H9 (cell line): ENCODE data around the gene SLC46A2. TPM values are rescaled to one million over a fixed set of nuclear protein-coding genes. Genes with fewer than 3 reads are reported as not detected.

ENCODE experiments used
- DNase-seq: peaks from one replicate; pipeline ENCODE4 v3.0.0-alpha.2; 2017
- H2AFZ ChIP-seq: one replicate; pipeline ENCODE4 v1.6.1; 2013; ENCODE audit warnings: mild to moderate bottlenecking, low read length, control low read depth, moderate library complexity
- H2AK5ac ChIP-seq: 2 replicates; pipeline ENCODE4 v1.6.1; 2013; ENCODE audit warnings: low read length, control low read depth, mixed read lengths; ENCODE audit not compliant: insufficient read length
- H2BK120ac ChIP-seq: one replicate; pipeline ENCODE4 v1.6.1; 2013; ENCODE audit warnings: low read depth, mild to moderate bottlenecking, low read length, control low read depth, inconsistent platforms; ENCODE audit not compliant: poor library complexity, severe bottlenecking
- H2BK12ac ChIP-seq: 2 replicates; pipeline ENCODE4 v1.6.1; 2013; ENCODE audit warnings: low read length, control low read depth, mixed read lengths, low read depth; ENCODE audit not compliant: insufficient read length
- H2BK15ac ChIP-seq: 2 replicates; pipeline ENCODE4 v1.6.1; 2013; ENCODE audit warnings: low read depth, low read length, control low read depth
- H2BK20ac ChIP-seq: one replicate; pipeline ENCODE4 v1.6.1; 2013; ENCODE audit warnings: low read depth, mild to moderate bottlenecking, low read length, control low read depth, inconsistent platforms; ENCODE audit not compliant: poor library complexity, severe bottlenecking
- H2BK5ac ChIP-seq: 2 replicates; pipeline ENCODE4 v1.6.1; 2013; ENCODE audit warnings: low read length, control low read depth, mixed read lengths; ENCODE audit not compliant: insufficient read length
- H3K14ac ChIP-seq: 2 replicates; pipeline ENCODE4 v1.6.1; 2013; ENCODE audit warnings: low read length, control low read depth; ENCODE audit not compliant: insufficient read depth
- H3K18ac ChIP-seq: 2 replicates; pipeline ENCODE4 v1.6.1; 2013; ENCODE audit warnings: low read depth, mild to moderate bottlenecking, mixed read lengths, low read length, control low read depth; ENCODE audit not compliant: insufficient read length
- H3K23ac ChIP-seq: 2 replicates; pipeline ENCODE4 v1.6.1; 2013; ENCODE audit warnings: low read length, control low read depth, mixed read lengths, low read depth; ENCODE audit not compliant: insufficient read length
- H3K23me2 ChIP-seq: 2 replicates; pipeline ENCODE4 v1.6.1; 2013; ENCODE audit warnings: low read depth, mild to moderate bottlenecking, mixed read lengths, low read length, control low read depth; ENCODE audit not compliant: insufficient read length, poor library complexity, severe bottlenecking
- H3K27ac ChIP-seq: 2 replicates; pipeline ENCODE4 v1.5.1; 2013; ENCODE audit warnings: low read length, control low read depth, mixed read lengths, low read depth; ENCODE audit not compliant: insufficient read length
- H3K27me3 ChIP-seq: 2 replicates; pipeline ENCODE4 v1.6.1; 2013; ENCODE audit warnings: low read length, control low read depth, inconsistent platforms; ENCODE audit not compliant: insufficient read depth
- H3K4ac ChIP-seq: 2 replicates; pipeline ENCODE4 v1.6.1; 2013; ENCODE audit warnings: low read depth, mild to moderate bottlenecking, control low read depth, inconsistent platforms, low read length, moderate library complexity
- H3K4me1 ChIP-seq: 2 replicates; pipeline ENCODE4 v1.6.1; 2013; ENCODE audit warnings: low read length, control low read depth, inconsistent platforms; ENCODE audit not compliant: insufficient read depth
- H3K4me2 ChIP-seq: 2 replicates; pipeline ENCODE4 v1.6.1; 2013; ENCODE audit warnings: low read length, control low read depth, mixed read lengths; ENCODE audit not compliant: insufficient read length, insufficient read depth
- H3K56ac ChIP-seq: 2 replicates; pipeline ENCODE4 v1.6.1; 2013; ENCODE audit warnings: low read depth, mild to moderate bottlenecking, mixed read lengths, low read length, control low read depth; ENCODE audit not compliant: insufficient read length
- H3K79me1 ChIP-seq: 2 replicates; pipeline ENCODE4 v1.6.1; 2013; ENCODE audit warnings: low read depth, mild to moderate bottlenecking, moderate library complexity, low read length, control low read depth, inconsistent platforms; ENCODE audit not compliant: insufficient read depth, poor library complexity, severe bottlenecking
- H3K79me2 ChIP-seq: 2 replicates; pipeline ENCODE4 v1.6.1; 2013; ENCODE audit warnings: low read length, control low read depth, inconsistent platforms; ENCODE audit not compliant: insufficient read depth
- H3K9ac ChIP-seq: 2 replicates; pipeline ENCODE4 v1.6.1; 2013; ENCODE audit warnings: low read length, control low read depth, mixed read lengths; ENCODE audit not compliant: insufficient read length; ENCODE audit errors: extremely low read depth
- H3K9me3 ChIP-seq: one replicate; pipeline ENCODE4 v1.6.1; 2013; ENCODE audit warnings: low read depth, low read length, inconsistent platforms; ENCODE audit not compliant: control insufficient read depth
- H3T11ph ChIP-seq: one replicate; pipeline ENCODE4 v1.6.1; 2013; ENCODE audit warnings: mild to moderate bottlenecking, low read length, control low read depth, inconsistent platforms
- H4K20me1 ChIP-seq: one replicate; pipeline ENCODE4 v1.6.1; 2013; ENCODE audit not compliant: control insufficient read depth, insufficient read length, insufficient read depth
- H4K5ac ChIP-seq: 2 replicates; pipeline ENCODE4 v1.6.1; 2013; ENCODE audit warnings: low read depth, mild to moderate bottlenecking, mixed read lengths, low read length, control low read depth; ENCODE audit not compliant: insufficient read length
- H4K8ac ChIP-seq: replicated peaks from 2 replicates; pipeline ENCODE4 v1.6.1; 2013; ENCODE audit warnings: low read length, control low read depth, mixed read lengths, low read depth; ENCODE audit not compliant: insufficient read length
- H4K91ac ChIP-seq: 2 replicates; pipeline ENCODE4 v1.6.1; 2013; ENCODE audit warnings: low read depth, mild to moderate bottlenecking, moderate library complexity, mixed read lengths, low read length, control low read depth; ENCODE audit not compliant: insufficient read length
- H3K27ac Mint-ChIP-seq, 3 experiments: 2 replicates in 2 of 3; 3 replicates in 1 of 3; pipeline ENCODE4 v1.8.0; 2020 to 2021; ENCODE audit warnings: mixed read lengths in 3 of 3, mild to moderate bottlenecking in 1 of 3, moderate library complexity in 1 of 3
- H3K27me3 Mint-ChIP-seq: 2 replicates; pipeline ENCODE4 v1.8.0; 2021; ENCODE audit warnings: low read depth, mild to moderate bottlenecking, moderate library complexity, mixed read lengths
- H3K36me3 Mint-ChIP-seq, 3 experiments: 2 replicates in 2 of 3; 3 replicates in 1 of 3; pipeline ENCODE4 v1.8.0; 2020 to 2021; ENCODE audit warnings: low read depth in 3 of 3, mixed read lengths in 3 of 3; ENCODE audit not compliant: insufficient read depth in 1 of 3
- H3K4me1 Mint-ChIP-seq, 2 experiments: 2 replicates each; pipeline ENCODE4 v1.8.0; 2020; ENCODE audit warnings: mixed read lengths in 2 of 2
- H3K4me3 Mint-ChIP-seq, 2 experiments: 2 replicates in 1 of 2; 3 replicates in 1 of 2; pipeline ENCODE4 v1.8.0; 2020 to 2021; ENCODE audit warnings: mild to moderate bottlenecking in 2 of 2, mixed read lengths in 2 of 2, moderate library complexity in 1 of 2
- H3K9me3 Mint-ChIP-seq, 2 experiments: 2 replicates in 1 of 2; 3 replicates in 1 of 2; pipeline ENCODE4 v1.8.0; 2020; ENCODE audit warnings: mild to moderate bottlenecking in 2 of 2, mixed read lengths in 2 of 2, moderate library complexity in 1 of 2
- WGBS: extraction: QIAGEN DNeasy Blood & Tissue Kit; methylation state at CpG from one replicate; pipeline ENCODE4 v1.1.7; 2013; ENCODE audit warnings: missing lambda C conversion rate, low lambda C conversion rate, mixed read lengths; ENCODE audit not compliant: insufficient read length; ENCODE audit errors: extremely low coverage; 5-methylcytosine and 5-hydroxymethylcytosine counted together
- total RNA-seq: library from RNA; stranded (reverse); gene quantifications from 2 replicates; pipeline ENCODE4 v1.2.1, GENCODE V29; 2021
- TF ChIP-seq, protein P1 (sequence below): fragments of 200-600 bp; sonication (generic); conservative IDR thresholded peaks from 3 replicates; pipeline ENCODE4 v1.8.0; 2021; ENCODE audit warnings: antibody characterized with exemption, mild to moderate bottlenecking

Gene SLC46A2
- total RNA-seq, 1 experiment from 2014 or later: not detected

DNA sequence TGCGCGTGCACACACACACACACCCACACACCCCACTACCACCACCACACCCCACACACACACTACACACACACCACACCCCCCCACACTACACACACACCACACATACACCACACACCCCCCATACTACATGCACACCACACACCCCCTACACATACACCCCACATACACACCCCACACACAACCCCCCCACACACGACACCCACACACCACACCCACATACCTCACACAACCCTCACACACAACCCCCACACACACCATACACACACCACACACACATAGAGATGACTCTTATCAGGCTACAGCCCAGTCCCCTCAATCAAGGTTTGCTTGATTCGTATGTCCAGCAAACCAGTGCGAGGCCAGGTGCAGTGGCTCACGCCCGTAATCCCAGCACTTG is 25.7 kb downstream of the SLC46A2 start:
- Histone ChIP-seq H2AFZ (no peak overlapping the region), H4K5ac (no peak overlapping the region), H3K79me2 (no peaks in the 10 kb centered on the region), H3K14ac (no peak overlapping the region; the same call in 1 of the 2 replicates), H3K23me2 (no peaks in the 10 kb centered on the region), H3K4ac (no peak overlapping the region), H2BK12ac (no peak overlapping the region), H3K18ac (no peak overlapping the region), H3K79me1 (no peaks in the 10 kb centered on the region), H3K4me1 (0 out of 2 replicates have a peak, but pooled peaks cover 2% of the 10 kb centered on the region), H2BK5ac (no peak overlapping the region), H3K9ac (no peak overlapping the region), H4K20me1 (no peaks in the 10 kb centered on the region), H4K91ac (no peak overlapping the region), H2BK15ac (no peak overlapping the region), H3K27me3 (no peaks in the 10 kb centered on the region), H3K4me2 (no peak overlapping the region), H3K9me3 (no peaks in the 10 kb centered on the region), H2BK20ac (no peak overlapping the region), H2AK5ac (no peak overlapping the region), H3K27ac (no peak overlapping the region), H3K56ac (no peak overlapping the region), H4K8ac (no peak overlapping the region), H2BK120ac (no peak overlapping the region), H3T11ph (no peak overlapping the region), H3K23ac (no peak overlapping the region)
- H3K27me3 Mint-ChIP-seq: no peaks in the 10 kb centered on the region
- no peak overlapping the region for H3K27ac Mint-ChIP-seq
- no peak for DNase-seq
- H3K9me3 Mint-ChIP-seq: peaks cover 0 to 5% of the 10 kb centered on the region in 2 experiments; a peak in 3 of 5 replicates
- H3K36me3 Mint-ChIP-seq: peaks cover 8 to 28% (median 13%) of the 10 kb centered on the region in 3 experiments
- TF ChIP-seq, protein P1, sequence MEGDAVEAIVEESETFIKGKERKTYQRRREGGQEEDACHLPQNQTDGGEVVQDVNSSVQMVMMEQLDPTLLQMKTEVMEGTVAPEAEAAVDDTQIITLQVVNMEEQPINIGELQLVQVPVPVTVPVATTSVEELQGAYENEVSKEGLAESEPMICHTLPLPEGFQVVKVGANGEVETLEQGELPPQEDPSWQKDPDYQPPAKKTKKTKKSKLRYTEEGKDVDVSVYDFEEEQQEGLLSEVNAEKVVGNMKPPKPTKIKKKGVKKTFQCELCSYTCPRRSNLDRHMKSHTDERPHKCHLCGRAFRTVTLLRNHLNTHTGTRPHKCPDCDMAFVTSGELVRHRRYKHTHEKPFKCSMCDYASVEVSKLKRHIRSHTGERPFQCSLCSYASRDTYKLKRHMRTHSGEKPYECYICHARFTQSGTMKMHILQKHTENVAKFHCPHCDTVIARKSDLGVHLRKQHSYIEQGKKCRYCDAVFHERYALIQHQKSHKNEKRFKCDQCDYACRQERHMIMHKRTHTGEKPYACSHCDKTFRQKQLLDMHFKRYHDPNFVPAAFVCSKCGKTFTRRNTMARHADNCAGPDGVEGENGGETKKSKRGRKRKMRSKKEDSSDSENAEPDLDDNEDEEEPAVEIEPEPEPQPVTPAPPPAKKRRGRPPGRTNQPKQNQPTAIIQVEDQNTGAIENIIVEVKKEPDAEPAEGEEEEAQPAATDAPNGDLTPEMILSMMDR: no peak
- WGBS: no CpG with 5 or more reads among the region's 7 CpGs
- no peak overlapping the region for H3K4me3 Mint-ChIP-seq
- peaks cover 8 to 18% of the 10 kb centered on the region in 2 experiments; a peak in 3 of 4 replicates for H3K4me1 Mint-ChIP-seq
